ENCODE measurements around the gene PUS3.

The PUS3 gene

GRCh38 chr11:125903711-125904659 is 979 bp upstream of the PUS3 start, which contains the start of gene DDX25:
Gene DDX25, plus strand, starts transcription at chr11:125904508. Its CDS starts 10 bp downstream, at chr11:125904518.
- peak within 1 kb of the TSS; percentile 77 for H3K4me3 ChIP-seq (ENCODE audit: control insufficient read depth, low read depth, low read length)
- TF ChIP-seq CTCF (conservative IDR thresholded peaks at IDR 0.05; ENCODE audit: control insufficient read depth, insufficient read depth, low read depth, low read length) = no peak
- no peak for DNase-seq (ENCODE audit: low read depth)

- peak; percentile 6 for DNase-seq (ENCODE audit: low read depth)
- H3K4me3 ChIP-seq (ENCODE audit: control insufficient read depth, low read depth, low read length) = peak overlapping the region; percentile 77
- no peak for TF ChIP-seq CTCF (conservative IDR thresholded peaks at IDR 0.05; ENCODE audit: control insufficient read depth, insufficient read depth, low read depth, low read length)
Measured at GRCh38 chr11:125902277-125902926, 604 bp downstream of the PUS3 start.

GRCh38 chr11:125901872-125902271 is 1.1 kb downstream of the PUS3 start:
- no peak overlapping the region for H3K4me3 ChIP-seq (ENCODE audit: control insufficient read depth, low read depth, low read length)
- TF ChIP-seq CTCF (conservative IDR thresholded peaks at IDR 0.05; ENCODE audit: control insufficient read depth, insufficient read depth, low read depth, low read length) = no peak
- DNase-seq (ENCODE audit: low read depth) = no peak

- DNase-seq (ENCODE audit: low read depth) = no peak
- no peak overlapping the region for H3K4me3 ChIP-seq (ENCODE audit: control insufficient read depth, low read depth, low read length)
- no peak for TF ChIP-seq CTCF (conservative IDR thresholded peaks at IDR 0.05; ENCODE audit: control insufficient read depth, insufficient read depth, low read depth, low read length)
Measured at GRCh38 chr11:125892994-125893393, 10.0 kb downstream of the PUS3 start.

GRCh38 chr11:125892071-125892470 is 10.9 kb downstream of the PUS3 start:
- TF ChIP-seq CTCF (conservative IDR thresholded peaks at IDR 0.05; ENCODE audit: control insufficient read depth, insufficient read depth, low read depth, low read length) = no peak
- no peak overlapping the region for H3K4me3 ChIP-seq (ENCODE audit: control insufficient read depth, low read depth, low read length)
- DNase-seq (ENCODE audit: low read depth) = peak; percentile 61

DNA sequence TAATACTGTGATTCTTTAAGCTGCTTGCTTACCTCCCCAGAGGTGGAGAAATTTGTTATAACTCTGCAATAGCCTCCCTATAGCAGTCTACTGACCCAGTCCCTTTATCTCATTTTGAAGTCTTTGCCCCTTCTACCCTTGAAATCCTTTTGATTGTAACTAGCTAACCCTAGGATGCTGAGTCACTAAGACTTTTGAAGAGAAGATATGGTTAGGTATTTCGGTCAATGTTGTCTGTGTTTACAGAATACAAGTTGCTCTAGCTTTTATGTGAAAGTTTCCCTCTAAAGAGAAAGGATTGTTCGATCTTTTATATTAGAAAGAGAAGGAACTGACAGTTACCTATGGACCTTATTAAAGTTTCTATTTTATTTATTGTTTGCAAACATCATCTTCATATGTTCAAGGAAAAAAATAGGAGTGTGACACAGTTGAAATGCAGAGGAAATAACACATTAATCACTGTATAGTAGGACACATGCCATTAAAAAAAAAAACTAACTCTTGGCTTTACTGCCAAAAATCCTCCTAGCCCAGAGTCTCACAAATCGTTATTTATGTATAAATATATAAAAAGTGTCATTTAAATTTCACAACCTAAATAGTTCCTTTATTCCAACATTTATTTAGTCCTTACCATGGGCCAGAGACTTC is 12.4 kb downstream of the PUS3 start:
- TF ChIP-seq CTCF (conservative IDR thresholded peaks at IDR 0.05; ENCODE audit: control insufficient read depth, insufficient read depth, low read depth, low read length) = no peak
- DNase-seq (ENCODE audit: low read depth) = no peak

More for the DNA sequence above, 12.4 kb downstream of the PUS3 start:
- H3K4me3 ChIP-seq (ENCODE audit: control insufficient read depth, low read depth, low read length) = no peak overlapping the region

Measured in fibroblast of mammary gland (primary cell).